Epithelial cell of esophagus (primary cell): ENCODE measurements around the gene OR10A3.

Source experiments
- DNase-seq: peaks from one replicate; pipeline ENCODE4 v3.0.0; 2010; ENCODE audit warnings: low read depth
- H3K4me3 ChIP-seq: 2 replicates; pipeline ENCODE4 v1.5.1; 2011; ENCODE audit warnings: mild to moderate bottlenecking, low read length, control low read depth
- CTCF ChIP-seq: IDR thresholded peaks from 2 replicates; pipeline ENCODE4 v1.5.1; 2011; ENCODE audit warnings: low read depth, mild to moderate bottlenecking, low read length, control low read depth, inconsistent platforms; ENCODE audit not compliant: insufficient read depth; ENCODE audit errors: missing control alignments

OR10A3 gene

GRCh38 chr11:7904917-7905316 lies 36.6 kb downstream of the OR10A3 start:
- peak; percentile 68 for DNase-seq
- TF ChIP-seq CTCF: peak; percentile 50
- peak overlapping the region; percentile 11 for H3K4me3 ChIP-seq

- no peak for DNase-seq
- no peak overlapping the region for H3K4me3 ChIP-seq
These were observed 37.6 kb downstream of the OR10A3 start for GRCh38 chr11:7903940-7904339.

GRCh38 chr11:7901319-7901854 lies 40.1 kb downstream of the OR10A3 start:
- no peak for TF ChIP-seq CTCF
- no peak for DNase-seq

More at GRCh38 chr11:7903940-7904339, 37.6 kb downstream of the OR10A3 start:
- no peak for TF ChIP-seq CTCF

DNA sequence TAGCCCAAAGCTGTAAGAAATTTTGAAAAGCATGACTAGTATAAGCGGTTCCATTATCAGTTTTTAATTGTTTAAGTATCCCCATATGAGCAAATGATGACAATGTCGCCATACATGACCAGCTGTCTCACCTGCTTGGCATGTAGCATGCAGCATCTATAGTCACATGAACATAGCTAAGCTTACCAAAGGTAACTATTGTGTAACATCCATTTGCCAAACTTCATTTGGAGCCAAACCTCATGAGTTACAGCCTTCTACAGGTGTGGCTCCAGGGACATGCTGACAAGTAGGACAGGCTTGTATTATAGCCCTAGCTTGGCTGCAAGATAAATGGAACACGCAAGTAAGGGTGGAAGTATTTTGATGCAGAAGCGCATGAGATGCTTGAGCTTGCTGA lies 40.8 kb downstream of the OR10A3 start:
- no peak for TF ChIP-seq CTCF
- DNase-seq: peak; percentile 75
- H3K4me3 ChIP-seq: no peak overlapping the region

More at GRCh38 chr11:7901319-7901854, 40.1 kb downstream of the OR10A3 start:
- no peak overlapping the region for H3K4me3 ChIP-seq

DNA sequence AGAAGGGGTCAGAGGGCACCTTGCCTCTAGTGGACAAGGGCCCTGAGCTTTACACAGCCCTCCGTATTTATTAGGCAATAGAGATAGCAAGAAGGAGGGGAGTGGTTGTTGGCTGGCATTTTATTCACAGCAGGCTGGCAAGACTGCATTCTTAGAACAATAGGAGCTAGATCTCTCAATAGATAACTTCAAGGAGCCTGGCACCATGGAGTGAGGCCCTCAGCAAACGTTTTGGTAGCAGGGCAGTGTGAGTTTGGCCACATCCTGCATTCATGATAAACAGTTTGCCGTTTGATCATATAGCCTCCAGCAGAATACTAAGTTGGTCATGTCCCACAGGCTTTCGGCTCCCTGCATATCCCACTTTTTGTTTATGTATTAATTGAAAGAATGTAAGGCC lies 42.1 kb downstream of the OR10A3 start:
- H3K4me3 ChIP-seq: no peak overlapping the region
- no peak for TF ChIP-seq CTCF

GRCh38 chr11:7898666-7899283 lies 42.7 kb downstream of the OR10A3 start:
- no peak for DNase-seq
- TF ChIP-seq CTCF: no peak
- no peak overlapping the region for H3K4me3 ChIP-seq

More for the DNA sequence above, 42.1 kb downstream of the OR10A3 start:
- no peak for DNase-seq
